LHCN-M2 (cell line): ENCODE results near the gene ZNF35. TPM values are rescaled to one million over a fixed set of nuclear protein-coding genes. Genes with fewer than 3 reads are reported as not detected.

Experiments
- DNase-seq: peaks from one replicate; pipeline ENCODE4 v3.0.0-alpha.2; 2012; ENCODE audit warnings: low read depth
- total RNA-seq: library from RNA; depleted of rRNA; stranded (reverse); fragments of >200 nt; gene quantifications from 2 replicates; pipeline ENCODE4 v1.2.3, GENCODE V29; 2014; rRNA removed

ZNF35 gene
- total RNA-seq, 1 experiment from 2014 or later: 20.1 TPM

DNA sequence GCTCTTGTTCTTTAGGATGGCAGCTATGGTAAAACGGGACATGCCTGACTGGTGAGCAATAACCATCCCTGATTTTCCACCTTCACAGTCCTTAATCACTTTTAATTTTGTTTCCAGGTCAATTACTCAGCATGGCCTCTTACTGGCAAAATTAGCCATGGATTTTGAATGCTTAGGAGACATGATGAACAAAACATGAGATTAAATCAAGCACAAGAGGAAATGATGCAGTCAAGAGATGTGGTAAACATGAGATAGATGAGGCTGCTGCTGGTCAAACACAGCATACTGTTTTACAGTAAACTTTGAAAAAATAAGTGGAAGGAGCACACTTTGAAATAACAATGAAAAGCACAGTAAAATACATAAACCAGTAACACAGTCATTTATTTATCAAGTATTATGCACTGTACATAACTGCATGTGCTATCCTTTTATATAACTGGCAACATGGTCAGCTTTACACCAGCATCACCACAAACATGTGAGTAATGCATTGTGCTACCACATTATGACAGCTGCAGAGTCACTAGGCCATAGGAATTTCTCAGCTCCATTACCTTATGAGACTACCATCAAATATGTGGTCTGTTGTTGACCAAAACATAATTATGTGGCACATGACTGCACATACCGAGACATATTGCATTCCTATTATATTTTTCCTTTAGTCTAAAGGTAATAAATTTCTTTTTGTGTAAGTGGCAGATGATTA is 33.8 kb downstream of the ZNF35 start:
- peak; percentile 99 for DNase-seq

DNA sequence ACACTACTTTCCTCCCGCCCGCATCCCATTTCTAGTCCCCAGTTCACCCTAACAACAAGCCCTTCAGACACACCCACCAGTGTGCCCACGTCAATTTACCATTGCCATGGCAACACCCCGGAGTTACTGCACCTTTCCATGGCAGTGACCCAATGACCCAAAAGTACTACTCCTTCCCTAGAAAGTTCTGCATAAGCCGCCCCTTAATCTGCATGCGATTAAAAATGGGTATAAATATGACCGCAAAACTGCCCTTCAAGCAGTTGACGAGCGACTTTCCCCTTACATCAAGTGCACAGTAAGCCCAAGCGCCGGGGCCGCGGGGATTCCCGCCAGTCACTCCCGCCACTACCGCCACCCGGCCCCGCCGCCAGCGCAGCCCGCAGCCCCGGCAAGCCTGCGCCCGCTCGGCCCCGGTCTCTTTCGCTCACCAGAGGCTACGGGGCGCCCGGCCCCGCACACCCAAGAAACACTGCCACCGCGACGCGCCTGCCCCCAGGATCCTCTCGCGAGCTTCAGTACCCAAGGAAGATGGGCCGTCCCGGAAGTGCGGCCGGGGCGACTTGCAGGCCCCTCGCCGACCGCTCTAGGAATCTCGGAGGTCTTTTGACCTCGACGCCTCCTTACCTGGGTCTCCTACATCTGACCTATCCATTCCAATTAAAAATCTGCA is 36.7 kb downstream of the ZNF35 start:
- no peak for DNase-seq

DNA sequence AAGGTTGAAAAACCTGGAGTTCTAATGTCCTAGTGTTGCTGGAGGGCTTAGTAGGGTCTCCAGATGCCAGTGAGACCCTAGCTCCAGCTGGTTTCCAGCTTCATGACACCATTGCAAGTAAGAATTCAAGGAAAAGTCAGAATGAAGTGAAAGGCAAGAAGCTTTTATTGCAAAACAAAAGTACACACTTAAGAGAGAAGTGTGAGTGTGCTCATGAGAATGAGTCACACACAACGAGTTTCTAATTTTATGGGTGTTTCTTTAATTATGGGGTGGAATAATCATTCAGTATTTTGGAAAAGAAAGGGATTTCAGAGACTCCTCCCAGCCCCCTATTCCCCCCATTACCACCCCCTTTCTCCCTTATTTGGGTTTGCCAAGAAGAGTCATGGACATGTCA is 39.4 kb downstream of the ZNF35 start:
- no peak for DNase-seq

Other genes with a start within 250 kb of the ZNF35 start
- 4.9 and 6.3 TPM in 2 replicates for gene ZNF445, start 171.1 kb upstream of the ZNF35 start, total RNA-seq
- gene ZKSCAN7, start 93.5 kb upstream of the ZNF35 start, total RNA-seq: 5.3 and 7.4 TPM in 2 replicates
- gene ZNF660, start 63.8 kb upstream of the ZNF35 start, total RNA-seq: 2.9 and 4.0 TPM in 2 replicates
- gene ZNF197, start 23.7 kb upstream of the ZNF35 start, total RNA-seq: 15.6 and 19.6 TPM in 2 replicates
- 2.5 and 4.3 TPM in 2 replicates for gene ZNF502, start 63.9 kb downstream of the ZNF35 start, total RNA-seq
- gene ZNF501, start 80.9 kb downstream of the ZNF35 start, total RNA-seq: 0.45 and 1.3 TPM in 2 replicates
- gene KIAA1143, start 112.9 kb downstream of the ZNF35 start, total RNA-seq: 28.5 and 30.1 TPM in 2 replicates
- 21.5 and 25.9 TPM in 2 replicates for gene KIF15, start 113.1 kb downstream of the ZNF35 start, total RNA-seq
- gene TMEM42, start 213.2 kb downstream of the ZNF35 start, total RNA-seq: 21.6 and 22.3 TPM in 2 replicates
- gene TGM4, start 225.9 kb downstream of the ZNF35 start, total RNA-seq: 0.06 and 0.13 TPM in 2 replicates